Measurements from ENCODE around the gene COX7B2.

Gene COX7B2, protein sequence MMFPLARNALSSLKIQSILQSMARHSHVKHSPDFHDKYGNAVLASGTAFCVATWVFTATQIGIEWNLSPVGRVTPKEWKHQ

GRCh38 chr4:46909078-46909477, at the start of gene COX7B2:
Gene COX7B2 (minus strand): TSS chr4:46909245. CDS start chr4:46735192, 174,053 bp downstream.
- no peak for DNase-seq

DNA sequence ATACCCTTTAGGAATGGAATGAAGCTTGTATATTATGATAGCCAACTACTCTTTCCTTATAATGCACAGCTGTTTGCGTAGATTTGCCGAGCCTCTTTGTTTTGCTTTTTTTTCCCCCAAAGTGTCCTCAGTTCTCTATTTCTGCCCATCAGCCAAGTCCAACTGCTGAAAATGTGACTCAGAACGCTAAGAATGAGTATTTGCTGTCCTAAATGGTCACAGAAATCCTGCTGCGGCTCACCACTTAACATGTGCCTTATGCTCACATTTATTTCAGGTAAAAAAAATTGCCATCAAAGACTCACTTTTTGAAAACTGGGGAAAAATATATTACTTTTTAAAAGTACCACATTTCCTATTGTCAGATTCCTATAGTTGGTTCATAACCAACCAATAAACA, 47.4 kb upstream of the COX7B2 start:
- no peak for DNase-seq

- DNase-seq = no peak
Measured at GRCh38 chr4:46955601-46956000, 46.6 kb upstream of the COX7B2 start.

DNA sequence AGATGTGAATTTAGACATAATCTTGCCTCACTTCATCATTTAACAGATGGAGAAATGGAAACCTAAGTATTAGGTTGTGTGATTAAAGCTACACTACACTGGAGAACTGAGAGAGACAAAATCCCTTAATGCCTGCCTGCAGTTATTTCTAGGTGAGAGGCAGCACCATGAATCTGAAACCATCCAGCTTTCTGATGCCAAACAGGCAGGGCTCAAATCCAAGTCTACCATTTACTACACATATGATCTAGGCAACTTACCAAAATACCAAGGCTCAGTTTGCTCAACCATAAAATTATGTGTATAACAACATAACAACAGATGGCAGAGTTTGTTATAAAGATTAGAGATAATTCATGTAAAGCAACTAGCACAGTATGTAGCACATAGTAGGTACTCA, 45.6 kb upstream of the COX7B2 start:
- DNase-seq = no peak

GRCh38 chr4:46953564-46953963, 44.5 kb upstream of the COX7B2 start:
- no peak for DNase-seq

DNA sequence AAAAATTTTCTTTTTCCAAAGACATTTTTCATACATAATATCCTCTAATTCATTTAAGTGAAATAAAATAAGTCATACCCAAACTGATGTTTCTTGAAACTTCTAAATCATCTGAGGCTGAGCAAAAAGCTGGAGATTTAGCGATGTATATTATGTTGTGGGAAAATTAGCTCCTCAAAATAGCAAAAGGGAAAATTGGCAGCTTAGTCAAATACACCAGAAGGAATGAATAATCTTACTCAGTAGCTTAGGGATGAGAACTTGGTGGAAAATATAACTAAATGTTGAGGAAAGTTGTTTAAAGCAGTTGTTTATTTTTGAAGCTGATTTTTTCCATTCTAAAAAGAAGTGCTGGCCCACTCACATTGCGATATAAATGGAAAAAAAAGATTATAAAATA, 43.4 kb upstream of the COX7B2 start:
- no peak for DNase-seq

GRCh38 chr4:46950826-46951225, 41.8 kb upstream of the COX7B2 start:
- DNase-seq = no peak

- DNase-seq = no peak
Measured at GRCh38 chr4:46949822-46950221, 40.8 kb upstream of the COX7B2 start.

GRCh38 chr4:46947541-46947940, 38.5 kb upstream of the COX7B2 start:
- no peak for DNase-seq

DNA sequence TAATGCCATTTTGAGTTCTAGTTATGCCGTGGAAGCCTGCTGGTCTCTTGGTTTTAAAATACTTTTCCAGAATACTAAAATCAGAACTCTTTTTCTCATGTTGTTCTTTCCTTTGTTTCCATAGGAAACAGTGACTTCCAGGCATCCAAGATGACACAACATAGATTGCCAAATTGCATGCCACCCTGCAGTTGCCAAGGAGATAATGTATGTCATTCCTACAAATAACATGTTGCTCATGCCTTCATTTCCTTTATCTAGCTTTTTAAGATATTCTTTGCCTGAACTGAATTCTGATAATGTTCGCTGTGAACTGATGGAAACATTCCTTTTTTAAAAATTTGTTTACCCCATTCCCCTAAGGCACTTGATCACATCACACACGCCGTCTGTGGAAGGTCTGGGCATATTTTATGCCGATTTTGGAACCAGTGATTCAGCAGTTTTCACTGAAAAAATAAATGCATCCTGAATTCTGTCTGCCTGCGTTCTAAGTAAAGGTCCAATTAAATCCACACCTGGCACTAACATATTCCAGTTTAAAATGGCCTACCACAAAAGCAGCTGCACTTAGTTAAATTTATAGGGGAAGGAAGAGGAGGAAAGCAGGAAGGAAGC, 38.0 kb upstream of the COX7B2 start:
- no peak for DNase-seq

DNA sequence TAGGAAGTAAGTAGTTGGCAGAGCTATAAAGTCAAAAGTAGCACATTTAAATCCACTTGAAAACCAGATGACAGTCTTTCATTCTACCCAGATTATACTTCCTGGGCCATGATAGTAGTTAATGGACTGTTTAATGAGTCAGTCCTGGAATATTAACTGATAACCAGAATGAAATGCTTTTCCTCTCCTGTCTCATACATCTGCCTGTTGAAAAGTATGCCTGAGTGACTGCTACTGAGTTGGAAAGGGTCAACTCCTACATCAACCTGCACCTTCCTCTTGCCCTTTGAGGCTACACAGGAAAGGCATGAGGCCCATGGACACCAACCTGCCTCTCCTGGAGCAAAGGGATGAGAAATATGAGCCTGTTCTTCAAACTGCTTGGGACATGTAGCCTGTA, 36.0 kb upstream of the COX7B2 start:
- no peak for DNase-seq

DNA sequence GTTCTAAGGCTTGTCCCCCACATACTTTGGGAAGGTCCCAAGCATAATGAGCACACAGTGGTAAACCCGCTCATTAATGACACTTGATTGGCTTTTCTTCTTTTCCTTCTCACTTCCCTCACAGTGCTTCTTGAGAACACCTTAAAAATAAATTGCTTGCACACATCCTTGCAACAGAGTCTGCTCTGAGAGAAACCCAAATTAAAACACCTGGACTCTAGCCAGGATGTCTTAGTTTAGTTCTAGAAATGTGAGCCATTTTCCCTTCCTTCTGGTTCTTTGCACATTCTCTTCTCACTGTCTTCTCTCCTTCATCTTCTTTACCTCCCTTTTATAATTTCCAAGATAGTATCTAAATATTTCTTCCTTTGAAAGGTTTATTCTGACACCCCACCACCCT, 35.3 kb upstream of the COX7B2 start:
- DNase-seq = no peak

DNA sequence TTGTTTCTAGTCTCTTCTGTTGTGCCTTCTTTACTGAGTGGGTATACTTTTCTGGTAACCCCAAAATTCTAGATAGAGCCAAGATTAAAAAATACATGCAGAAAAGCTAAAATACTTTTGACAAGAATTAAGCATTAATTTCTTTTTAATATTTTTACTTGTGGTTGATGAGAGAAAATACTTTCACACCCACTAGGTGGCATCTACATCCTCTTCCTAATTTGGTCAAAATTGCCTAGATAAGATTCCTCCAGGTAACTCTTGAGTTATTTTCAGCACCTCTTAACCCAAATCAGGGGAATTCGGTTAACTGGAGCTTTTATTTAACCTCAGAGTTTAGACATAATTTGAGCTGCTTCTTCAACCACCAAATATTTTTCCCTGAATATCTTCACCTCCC, 28.4 kb upstream of the COX7B2 start:
- DNase-seq = no peak

DNA sequence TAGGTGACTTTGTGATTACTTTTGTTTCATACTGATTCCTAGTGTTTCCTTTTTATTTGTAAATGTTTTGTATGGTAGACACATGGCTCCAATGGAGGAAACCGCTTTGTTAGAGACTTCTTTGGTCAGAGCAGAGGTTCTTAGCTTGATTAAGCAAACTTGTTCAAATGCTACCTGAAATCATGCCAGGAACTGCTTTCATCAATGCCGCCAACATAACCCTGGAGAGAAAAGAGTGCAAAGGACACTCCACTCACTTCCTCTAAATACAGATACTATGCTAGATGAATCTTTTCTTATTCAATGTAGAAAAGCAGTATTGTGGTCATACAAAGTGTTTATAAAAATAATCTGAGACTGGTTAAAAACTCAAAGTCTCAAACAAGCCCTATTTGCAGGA, 25.7 kb upstream of the COX7B2 start:
- DNase-seq = no peak

DNA sequence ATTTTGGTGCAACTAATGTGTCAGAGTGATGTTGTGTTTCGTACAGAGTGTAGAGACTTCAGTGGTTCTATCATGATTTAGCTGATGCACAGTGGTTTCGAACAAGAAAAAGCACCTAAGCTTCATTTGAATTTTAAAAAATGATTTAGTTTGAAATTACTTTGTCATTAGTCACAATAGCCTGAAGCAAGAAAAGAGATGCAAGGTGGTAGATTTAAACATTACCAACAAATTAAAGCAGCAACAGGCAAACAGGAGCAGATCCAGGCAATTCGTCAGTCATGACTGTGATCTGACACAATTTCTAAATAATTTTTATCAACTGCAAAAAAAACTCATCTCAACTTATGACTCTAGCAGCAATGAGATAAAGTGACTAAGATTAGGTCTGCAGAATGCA, 24.6 kb upstream of the COX7B2 start:
- DNase-seq = no peak

DNA sequence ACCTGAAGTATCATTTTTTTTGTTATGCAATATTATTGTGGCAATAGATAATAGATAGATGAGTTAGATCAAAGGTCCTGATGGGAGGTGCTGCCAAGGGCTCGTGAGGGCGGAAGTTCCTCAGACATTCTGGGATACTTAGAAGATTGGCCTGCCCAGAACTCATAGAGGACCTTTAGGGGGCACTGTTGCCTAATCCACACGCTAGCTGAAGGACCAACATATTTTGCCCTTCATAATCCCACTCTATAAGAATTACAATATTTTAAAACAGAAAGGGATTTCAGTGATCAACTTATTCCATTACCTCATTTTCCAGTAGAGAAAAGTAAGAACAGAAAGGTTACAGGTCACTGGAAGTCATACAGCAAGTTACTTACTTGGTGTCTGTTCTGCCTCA, 22.9 kb upstream of the COX7B2 start:
- DNase-seq = no peak

DNA sequence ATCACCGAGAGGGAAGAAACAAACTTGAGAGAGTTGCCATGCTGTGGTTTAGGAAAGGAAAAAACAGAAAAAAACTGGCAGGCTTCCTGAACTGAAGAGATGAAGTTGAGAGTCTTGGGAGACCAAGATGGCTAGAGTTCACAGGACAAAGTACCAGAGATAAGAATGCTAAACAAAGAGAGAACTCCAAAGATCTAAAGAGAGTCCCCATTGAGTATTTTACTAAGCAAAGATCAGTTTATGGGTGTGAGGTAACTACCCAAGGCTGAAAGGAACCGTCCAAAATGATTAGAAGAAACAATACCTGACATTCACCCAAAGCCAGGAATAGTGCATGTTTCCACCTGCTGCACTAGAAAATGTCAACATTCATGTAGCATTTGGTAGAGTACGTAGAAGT, 21.8 kb upstream of the COX7B2 start:
- DNase-seq = no peak

GRCh38 chr4:46927201-46927600, 18.2 kb upstream of the COX7B2 start:
- no peak for DNase-seq

DNA sequence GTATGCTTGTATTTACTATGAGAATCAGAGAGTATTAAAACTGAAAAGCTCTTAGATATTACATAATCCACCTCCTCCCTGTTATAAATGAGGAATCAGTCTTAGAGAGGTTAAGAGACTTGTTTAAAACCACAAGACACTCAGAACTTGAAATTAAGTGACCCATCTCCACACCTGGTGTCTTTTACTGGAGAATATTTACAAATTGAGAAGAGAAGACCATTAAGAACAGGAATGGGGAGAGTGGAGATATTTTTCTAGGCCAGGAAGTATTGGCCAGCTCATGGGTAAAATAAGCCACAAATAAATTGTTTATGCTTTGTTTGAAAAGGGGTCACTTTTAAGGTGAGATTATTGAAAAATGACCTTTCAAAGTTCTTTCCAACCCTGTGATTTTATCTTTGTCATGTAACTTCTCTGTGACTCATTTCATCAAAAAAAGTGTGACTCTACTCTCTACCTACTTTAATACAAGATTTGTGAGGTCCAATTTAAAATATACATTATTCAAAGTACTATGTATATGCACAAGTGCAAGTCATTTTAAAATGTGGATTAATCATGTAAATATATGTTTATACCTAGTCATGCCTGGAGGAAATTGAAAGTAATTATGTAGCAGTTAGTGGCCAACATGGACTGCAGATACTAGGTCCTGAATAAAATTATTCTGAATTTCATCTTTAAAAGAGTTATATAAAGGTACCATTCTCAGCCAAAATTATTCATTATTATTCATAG, 15.9 kb upstream of the COX7B2 start:
- no peak for DNase-seq

DNA sequence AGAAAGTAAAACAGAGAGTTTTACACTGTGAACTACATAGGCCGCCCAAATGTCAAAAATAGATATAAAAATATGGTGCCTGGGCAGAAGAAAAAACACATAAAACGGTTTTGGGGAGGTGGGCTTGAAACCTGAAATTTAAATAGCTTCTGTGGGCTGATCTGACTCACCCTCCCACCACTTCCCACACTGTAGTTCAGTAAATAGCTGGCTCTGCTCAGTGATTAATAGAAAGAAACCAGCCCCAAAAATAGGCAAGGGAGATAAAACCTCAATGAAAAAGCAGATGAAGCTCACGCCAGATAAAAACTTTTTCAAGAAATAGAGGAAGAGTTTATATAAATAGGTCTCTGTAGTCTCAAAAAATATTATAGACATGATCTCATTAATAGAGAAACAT, 13.2 kb upstream of the COX7B2 start:
- no peak for DNase-seq

GRCh38 chr4:46908148-46908547, 897 bp downstream of the COX7B2 start:
- no peak for DNase-seq

DNA sequence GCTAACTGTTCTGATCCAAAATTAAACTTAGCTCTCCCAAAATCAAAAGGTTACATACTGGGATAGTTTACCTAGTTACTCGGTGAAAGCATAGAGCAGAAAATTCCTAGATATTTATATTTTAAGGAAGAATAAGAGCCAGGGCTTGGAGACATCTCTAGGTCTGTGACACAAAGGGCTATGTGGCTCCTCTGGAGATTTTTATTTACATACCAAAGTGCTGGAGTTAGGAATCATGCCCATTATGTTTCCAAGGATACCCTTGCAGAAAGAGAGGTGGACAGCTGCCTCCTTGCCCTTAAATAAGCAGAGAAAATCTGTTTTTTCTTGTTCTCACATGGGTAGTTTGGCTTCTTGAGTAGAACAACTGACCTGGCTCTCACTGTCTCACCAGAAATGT, 9.0 kb downstream of the COX7B2 start:
- DNase-seq = no peak

GRCh38 chr4:46894826-46895225, 14.2 kb downstream of the COX7B2 start:
- no peak for DNase-seq

DNA sequence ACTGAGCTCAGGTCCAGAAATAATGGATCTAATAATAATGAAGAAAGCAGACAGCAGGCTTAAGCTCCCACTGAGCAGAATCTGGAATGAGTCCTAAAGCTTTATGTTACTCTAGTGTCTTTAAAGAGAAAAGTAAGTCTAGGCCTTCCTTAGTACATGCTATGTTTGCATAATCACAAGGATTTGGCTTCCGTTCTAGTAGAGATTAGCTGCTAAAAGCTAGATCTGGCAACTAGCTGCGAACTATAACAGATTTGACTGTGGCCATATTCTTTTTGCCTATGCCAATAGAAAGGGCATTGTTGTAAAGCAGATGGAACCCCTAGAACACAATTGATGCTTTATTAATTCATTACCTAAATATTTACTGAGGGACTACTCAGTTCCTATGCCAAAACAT, 19.0 kb downstream of the COX7B2 start:
- DNase-seq = no peak

GRCh38 chr4:46889410-46889809, 19.6 kb downstream of the COX7B2 start:
- DNase-seq = no peak
